Pancreas (tissue), 10 donors: ENCODE measurements around the gene CACYBP. TPM values are rescaled to one million over a fixed set of nuclear protein-coding genes. Genes with fewer than 3 reads are reported as not detected.
"Not testable (repeated sequence)": the region's sequence is repeated elsewhere in the genome, so short reads cannot be mapped to it uniquely, and the experiment has no call there.

Source experiments
- ATAC-seq, 4 donors: fragments of 200-7000 bp; cut with Tn5 transposase; one replicate each; pipeline versions ENCODE4 v1.8.0 to v1.9.1; 2020; ENCODE audit warnings: mild to moderate bottlenecking in 4 of 4, moderate library complexity in 4 of 4
- DNase-seq, 6 donors: peaks; one replicate each; pipeline ENCODE4 v3.0.0-alpha.2; 2020
- FAIRE-seq: peaks from 2 replicates; lab custom pipeline; 2012; peaks lifted over from hg19 to GRCh38; lab: Jason Lieb, UNC
- H3K27ac ChIP-seq, 4 donors: fragments of 200-600 bp; sonication (generic); 1 replicate in 3 of 4; 2 replicates in 1 of 4; pipeline versions ENCODE4 v1.5.0 to v1.8.0; 2020
- H3K27me3 ChIP-seq, 4 donors: fragments of 200-600 bp; one replicate each; pipeline ENCODE4 v1.8.0; 2021
- H3K36me3 ChIP-seq, 3 donors: fragments of 200-600 bp; sonication (generic) in 1 of 3; one replicate each; pipeline versions ENCODE4 v1.5.0 to v1.8.0; 2020 to 2021
- H3K4me1 ChIP-seq, 3 donors: fragments of 200-600 bp; one replicate each; pipeline ENCODE4 v1.8.0; 2021
- H3K4me3 ChIP-seq, 4 donors: fragments of 200-600 bp; sonication (generic) in 2 of 4; one replicate each; pipeline versions ENCODE4 v1.5.0 to v1.8.0; 2020 to 2021
- H3K9me3 ChIP-seq, 4 donors: fragments of 200-600 bp; one replicate each; pipeline ENCODE4 v1.8.0; 2021
- WGBS, 2 donors: extraction: QIAGEN DNeasy Blood & Tissue Kit; methylation state at CpG; one replicate each; pipeline ENCODE4 v1.1.7; 2013; 5-methylcytosine and 5-hydroxymethylcytosine counted together
- intact Hi-C, 3 donors: fragments of 100-400 bp; cut with DNase I; formaldehyde crosslinking; loops; one replicate each; pipeline versions ENCODE4 v1.11.1 to v1.14.2; 2022
- polyA plus RNA-seq, 2 donors: library from polyadenylated mRNA; stranded (reverse); fragments of 200-250 nt; gene quantifications; one replicate each; pipeline ENCODE4 v1.2.3, GENCODE V29; 2013
- total RNA-seq, 6 donors: library from RNA; stranded (reverse); fragmentation: NEBNext Ultra II Directional in 4 of 6; extraction: Animal tissue kit (Norgen Biotek cat#: 25700) in 4 of 6; gene quantifications; one replicate each; pipeline versions ENCODE4 v1.2.1 to v1.2.4, GENCODE V29; 2021 to 2023
- TF ChIP-seq, protein P1 (sequence below), 4 donors: fragments of 200-600 bp; sonication (generic) in 3 of 4; IDR thresholded peaks; one replicate each; pipeline versions ENCODE4 v1.5.0 to v1.8.0; 2021; ENCODE audit warnings: antibody characterized with exemption in 4 of 4
- donor health status: healthy with polysubstance abuse.
- donor health status: DM: no; HTN: no; CAD: no; lungs with moderate emphysema.
- donor health status: DM: no; HTN: no; CAD: no.
- donor health status: control.
- donor health status: control.
- donor health status: Bipolar disorder and iron deficiency.
- donor health status: DM: yes; HTN: yes; CAD: no.
- donor health status: DM: no; HTN: no; CAD: no.
- donor health status: DM: no; HTN: no; CAD: no.
- donor health status: DM: yes; HTN: yes; CAD: no.

Gene CACYBP
- total and polyA plus RNA-seq, 8 donors, result 14.0 to 35.2 (median 25.7) TPM

DNA sequence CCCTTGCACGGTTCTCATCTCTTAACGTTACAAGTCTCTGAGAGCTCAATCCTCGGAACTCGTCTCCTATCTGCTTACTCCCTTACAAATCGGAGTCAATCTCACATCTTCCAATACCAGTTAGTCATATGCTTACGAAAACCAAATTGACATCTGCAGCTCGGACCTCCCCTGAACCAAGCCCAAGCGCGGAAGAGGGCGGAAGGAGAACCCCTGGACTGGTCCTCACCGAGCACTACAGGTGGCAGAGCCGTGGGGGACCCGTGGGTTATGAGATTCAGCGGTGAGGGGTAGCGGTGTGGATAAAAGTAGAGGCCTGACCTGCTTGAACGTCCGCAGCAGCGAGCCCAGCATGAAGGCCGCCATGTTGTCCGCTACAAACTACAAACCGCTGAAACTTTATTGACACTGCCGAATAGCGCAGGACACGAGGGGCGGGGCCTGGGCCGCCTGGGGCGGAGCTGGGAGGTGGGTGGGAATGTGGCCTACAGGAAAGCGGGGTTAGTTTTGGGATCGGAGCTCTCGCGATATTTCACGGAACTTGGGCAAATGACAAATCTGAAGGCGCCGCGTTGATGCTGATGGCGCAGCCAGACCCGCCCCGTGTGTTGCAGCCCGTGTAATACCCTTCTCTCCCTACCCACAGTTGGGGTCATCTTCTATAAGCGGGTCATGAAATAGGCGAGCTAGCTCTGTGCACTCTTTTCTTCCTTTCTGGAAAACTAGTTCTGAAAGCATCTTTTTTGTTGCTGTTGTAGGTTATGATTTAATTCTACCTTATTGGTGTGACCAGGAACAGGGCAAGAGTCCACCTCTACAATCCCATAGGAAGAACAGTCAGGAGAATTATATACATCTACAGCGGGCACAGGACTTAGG is 23.5 kb downstream of the CACYBP start, which contains the start of gene MRPS14:
Gene MRPS14 (minus strand): TSS at position 383 of the 879 bp plus-strand sequence. CDS start 17 bp downstream, at position 366.
- Histone ChIP-seq H3K27me3 (no peaks in the 10 kb centered on the region), H3K27ac (peak within 1 kb of the TSS; percentile 46 to 83 (median 64))

DNA sequence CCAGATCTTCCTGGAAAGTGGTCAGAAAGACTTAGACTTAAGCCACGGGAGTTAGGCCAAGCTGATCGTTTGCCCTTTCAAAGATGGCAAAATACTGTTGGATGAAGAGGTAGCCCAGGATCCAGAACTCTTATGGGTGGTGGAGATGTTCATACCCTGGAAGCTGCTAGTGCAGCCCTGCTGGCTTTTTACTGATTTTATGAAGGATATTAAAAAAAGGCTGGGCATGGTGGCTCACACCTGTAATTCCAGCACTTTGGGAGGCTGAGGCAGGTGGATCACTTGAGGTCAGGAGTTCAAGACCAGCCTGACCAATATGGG is 24.1 kb downstream of the CACYBP start:
- H3K36me3 ChIP-seq, ATAC-seq, FAIRE-seq, H3K9me3 ChIP-seq, intact Hi-C loops, H3K27me3 ChIP-seq, DNase-seq: not testable (repeated sequence)
- WGBS, 2 donors, result 93 to 94% methylated on average over 2 of the region's 2 CpGs
- Histone ChIP-seq H3K27ac (peak overlapping the region; percentile 2 to 83 (median 64)), H3K4me1 (peaks cover 3 to 16% (median 4%) of the 10 kb centered on the region in 3 donors), H3K4me3 (peak overlapping the region in 3 of 4 donors; percentile 53 to 91 (median 77))

More for the DNA sequence above, 23.5 kb downstream of the CACYBP start, which contains the start of gene MRPS14:
- peak; percentile 93 for FAIRE-seq
- peak; percentile 98 to 99 (median 98) for DNase-seq
- intact Hi-C loops, result no loop called here
- H3K9me3 ChIP-seq, result no peaks in the 10 kb centered on the region
- ATAC-seq, result peak; percentile 99
- H3K4me1 ChIP-seq, result peaks cover 0 to 10% (median 0%) of the 10 kb centered on the region in 3 donors
- H3K4me3 ChIP-seq, result peak within 1 kb of the TSS; percentile 53 to 91 (median 78)
- TF ChIP-seq, protein P1, sequence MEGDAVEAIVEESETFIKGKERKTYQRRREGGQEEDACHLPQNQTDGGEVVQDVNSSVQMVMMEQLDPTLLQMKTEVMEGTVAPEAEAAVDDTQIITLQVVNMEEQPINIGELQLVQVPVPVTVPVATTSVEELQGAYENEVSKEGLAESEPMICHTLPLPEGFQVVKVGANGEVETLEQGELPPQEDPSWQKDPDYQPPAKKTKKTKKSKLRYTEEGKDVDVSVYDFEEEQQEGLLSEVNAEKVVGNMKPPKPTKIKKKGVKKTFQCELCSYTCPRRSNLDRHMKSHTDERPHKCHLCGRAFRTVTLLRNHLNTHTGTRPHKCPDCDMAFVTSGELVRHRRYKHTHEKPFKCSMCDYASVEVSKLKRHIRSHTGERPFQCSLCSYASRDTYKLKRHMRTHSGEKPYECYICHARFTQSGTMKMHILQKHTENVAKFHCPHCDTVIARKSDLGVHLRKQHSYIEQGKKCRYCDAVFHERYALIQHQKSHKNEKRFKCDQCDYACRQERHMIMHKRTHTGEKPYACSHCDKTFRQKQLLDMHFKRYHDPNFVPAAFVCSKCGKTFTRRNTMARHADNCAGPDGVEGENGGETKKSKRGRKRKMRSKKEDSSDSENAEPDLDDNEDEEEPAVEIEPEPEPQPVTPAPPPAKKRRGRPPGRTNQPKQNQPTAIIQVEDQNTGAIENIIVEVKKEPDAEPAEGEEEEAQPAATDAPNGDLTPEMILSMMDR (IDR thresholded peaks at IDR 0.05), result no peak
- WGBS, 2 donors, result 3 to 4% methylated on average over 42 of the region's 42 CpGs
- peaks cover 0 to 4% (median 0%) of the 10 kb centered on the region in 3 donors for H3K36me3 ChIP-seq

DNA sequence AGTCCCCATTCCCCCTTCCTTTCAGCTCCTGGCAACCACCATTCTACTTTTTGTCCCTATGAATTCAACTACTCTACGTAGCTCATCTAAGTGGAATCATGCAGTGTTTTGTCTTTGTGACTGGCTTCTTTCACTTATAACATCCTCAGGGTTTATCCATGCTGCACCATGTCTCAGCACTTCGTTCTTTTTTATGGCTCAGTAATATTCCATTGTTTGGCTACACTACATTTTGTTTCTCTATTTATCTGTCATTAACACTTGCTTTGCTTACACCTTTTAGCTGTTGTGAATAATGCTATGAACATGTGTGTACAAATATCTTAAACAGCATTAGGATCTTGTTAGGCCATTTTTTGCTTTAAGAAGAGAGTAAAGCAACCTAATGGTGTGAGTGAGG is 25.0 kb downstream of the CACYBP start:
- H3K4me1 ChIP-seq, result peaks cover 6 to 19% (median 9%) of the 10 kb centered on the region in 3 donors
- H3K4me3 ChIP-seq, result no peak overlapping the region
- H3K27me3 ChIP-seq, result no peaks in the 10 kb centered on the region
- TF ChIP-seq, protein P1 (IDR thresholded peaks at IDR 0.05), result no peak
- no peak for ATAC-seq
- no peak for DNase-seq
- no peaks in the 10 kb centered on the region for H3K9me3 ChIP-seq
- 87 to 98% methylated on average over 2 of the region's 2 CpGs for WGBS, 2 donors
- H3K36me3 ChIP-seq, result no peaks in the 10 kb centered on the region
- intact Hi-C loops, result no loop called here
- FAIRE-seq, result no peak
- no peak overlapping the region for H3K27ac ChIP-seq

DNA sequence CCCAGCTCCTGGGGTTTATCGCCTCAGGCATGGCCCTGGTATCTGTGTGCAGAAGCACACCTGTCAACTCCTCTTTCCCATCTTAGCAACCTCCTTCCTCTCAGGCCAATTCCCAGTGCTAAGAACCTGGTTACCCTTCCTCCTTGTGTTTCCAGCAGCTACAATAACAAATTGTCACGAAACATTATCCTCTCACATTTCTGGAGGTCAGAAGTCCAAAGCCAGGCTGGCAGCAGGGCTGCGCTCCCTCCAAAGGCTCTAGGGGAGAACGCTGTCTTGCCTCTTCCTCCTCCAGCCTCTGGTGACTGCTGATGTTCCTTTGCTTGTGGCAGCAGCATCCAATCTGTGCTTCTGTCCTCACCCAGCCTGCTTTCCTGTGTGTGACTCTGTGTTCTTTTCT is 34.2 kb downstream of the CACYBP start:
- Histone ChIP-seq H3K27me3 (no peaks in the 10 kb centered on the region), H3K27ac (no peak overlapping the region), H3K4me1 (peaks cover 3 to 5% (median 3%) of the 10 kb centered on the region in 3 donors), H3K36me3 (no peaks in the 10 kb centered on the region), H3K9me3 (no peaks in the 10 kb centered on the region), H3K4me3 (no peak overlapping the region)
- TF ChIP-seq, protein P1 (IDR thresholded peaks at IDR 0.05), result no peak
- DNase-seq (no peak), ATAC-seq (no peak), FAIRE-seq (no peak)
- WGBS, 2 donors, result 75 to 85% methylated on average over 4 of the region's 4 CpGs
- intact Hi-C loops, result loop anchor here in 1 of 3 donors (5.0 kb wide), 1 partner anchor 88 kb away; no protein-coding TSS in a partner anchor

DNA sequence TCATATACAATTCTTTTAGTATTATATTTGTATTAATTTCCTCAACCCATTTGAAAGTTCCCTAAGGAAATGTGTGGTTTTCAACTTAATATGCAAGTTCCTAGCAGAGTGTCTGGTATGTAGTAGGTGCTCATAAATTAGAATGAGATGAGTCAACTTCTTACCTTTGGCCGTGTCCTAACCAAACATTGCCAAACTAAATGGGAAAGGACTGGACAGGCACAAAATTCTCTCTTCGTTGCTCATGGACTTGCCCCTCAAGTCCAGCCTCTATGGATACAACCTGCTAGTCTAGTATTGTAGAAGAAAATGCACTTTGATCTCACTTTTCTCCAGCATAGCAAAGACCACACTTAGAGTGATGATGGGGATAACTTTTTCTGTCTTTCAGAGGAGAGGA is 35.0 kb downstream of the CACYBP start:
- Histone ChIP-seq H3K36me3 (no peaks in the 10 kb centered on the region), H3K9me3 (no peaks in the 10 kb centered on the region), H3K4me3 (no peak overlapping the region), H3K4me1 (no peaks in the 10 kb centered on the region), H3K27ac (no peak overlapping the region), H3K27me3 (no peaks in the 10 kb centered on the region)
- ATAC-seq (no peak), FAIRE-seq (no peak), DNase-seq (no peak)
- WGBS, 2 donors, result 55 to 57% methylated on average over 2 of the region's 2 CpGs
- TF ChIP-seq, protein P1 (IDR thresholded peaks at IDR 0.05), result no peak
- intact Hi-C loops, result loop anchor here in 1 of 3 donors (5.0 kb wide), 1 partner anchor 88 kb away; no protein-coding TSS in a partner anchor
